MM.1S (cell line): ENCODE data around the gene CCSER1.

ENCODE experiments used
- DNase-seq: peaks from one replicate; pipeline ENCODE4 v3.0.0-alpha.2; 2015
- H2AFZ ChIP-seq: fragments of 300-600 bp; sonication (generic); 2 replicates; pipeline ENCODE4 v1.6.0; 2016; ENCODE audit warnings: antibody characterized with exemption, low read length
- H3F3A ChIP-seq: fragments of 300-600 bp; sonication (generic); 2 replicates; pipeline ENCODE4 v1.6.1; 2016; ENCODE audit warnings: mild to moderate bottlenecking, antibody characterized with exemption, low read length, moderate library complexity, mixed read lengths; ENCODE audit not compliant: insufficient read depth
- H3K27ac ChIP-seq: fragments of 300-600 bp; sonication (generic); 2 replicates; pipeline ENCODE4 v1.5.1; 2016; ENCODE audit warnings: mild to moderate bottlenecking, low read length
- H3K27me3 ChIP-seq: fragments of 300-600 bp; sonication (generic); replicated peaks from 2 replicates; pipeline ENCODE4 v1.6.0; 2016; ENCODE audit warnings: low read length; ENCODE audit not compliant: insufficient read depth
- H3K36me3 ChIP-seq: fragments of 300-600 bp; sonication (generic); replicated peaks from 2 replicates; pipeline ENCODE4 v1.6.1; 2016; ENCODE audit warnings: mild to moderate bottlenecking, low read length, mixed read lengths; ENCODE audit not compliant: insufficient read depth
- H3K4me1 ChIP-seq: fragments of 300-600 bp; sonication (generic); 2 replicates; pipeline ENCODE4 v1.6.1; 2016; ENCODE audit warnings: low read length, mixed read lengths
- H3K4me2 ChIP-seq: fragments of 300-600 bp; sonication (generic); 2 replicates; pipeline ENCODE4 v1.6.0; 2016; ENCODE audit warnings: low read depth, low read length
- H3K4me3 ChIP-seq: fragments of 300-600 bp; sonication (generic); 2 replicates; pipeline ENCODE4 v1.5.1; 2016; ENCODE audit warnings: low read length, mixed read lengths
- H3K79me2 ChIP-seq: fragments of 300-600 bp; sonication (generic); 2 replicates; pipeline ENCODE4 v1.6.1; 2016; ENCODE audit warnings: mixed run types, low read length, mixed read lengths
- H3K9ac ChIP-seq: fragments of 300-600 bp; sonication (generic); 2 replicates; pipeline ENCODE4 v1.6.1; 2016; ENCODE audit warnings: low read length, mixed read lengths
- H3K9me2 ChIP-seq: fragments of 300-600 bp; sonication (generic); replicated peaks from 2 replicates; pipeline ENCODE4 v1.6.1; 2016; ENCODE audit warnings: mild to moderate bottlenecking, low read length, mixed read lengths; ENCODE audit not compliant: insufficient read depth
- H3K9me3 ChIP-seq: fragments of 300-600 bp; sonication (generic); replicated peaks from 2 replicates; pipeline ENCODE4 v1.6.1; 2016; ENCODE audit warnings: mild to moderate bottlenecking, low read length, mixed read lengths; ENCODE audit not compliant: insufficient read depth
- H4K20me1 ChIP-seq: fragments of 300-600 bp; sonication (generic); 2 replicates; pipeline ENCODE4 v1.6.1; 2016; ENCODE audit warnings: mild to moderate bottlenecking, low read length, moderate library complexity, mixed read lengths; ENCODE audit not compliant: insufficient read depth
- CTCF ChIP-seq: fragments of 300-600 bp; sonication (generic); IDR thresholded peaks from 2 replicates; pipeline ENCODE4 v1.5.1; 2016; ENCODE audit warnings: antibody characterized with exemption, low read length, mixed read lengths
- EZH2 ChIP-seq: fragments of 300-600 bp; sonication (generic); optimal IDR thresholded peaks from 2 replicates; pipeline ENCODE3; 2017; ENCODE audit warnings: low read depth, mild to moderate bottlenecking, antibody characterized with exemption, low read length, mixed read lengths
- EZH2phosphoT487 ChIP-seq: fragments of 300-600 bp; sonication (generic); IDR thresholded peaks from 2 replicates; pipeline ENCODE4 v1.6.1; 2018; ENCODE audit warnings: antibody characterized with exemption, low read length

Gene CCSER1

GRCh38 chr4:90621080-90621479, 493.9 kb downstream of the CCSER1 start:
- H3K79me2 ChIP-seq, result no peaks in the 10 kb centered on the region
- no peak overlapping the region for H2AFZ ChIP-seq
- H3K9me2 ChIP-seq, result no peaks in the 10 kb centered on the region
- H4K20me1 ChIP-seq, result no peaks in the 10 kb centered on the region
- H3K9ac ChIP-seq, result no peak overlapping the region
- H3K36me3 ChIP-seq, result no peaks in the 10 kb centered on the region
- TF ChIP-seq CTCF (no peak), EZH2phosphoT487 (no peak), EZH2 (no peak)
- no peak overlapping the region for H3K4me3 ChIP-seq
- no peak overlapping the region for H3K27ac ChIP-seq
- H3K27me3 ChIP-seq, result no peaks in the 10 kb centered on the region
- no peaks in the 10 kb centered on the region for H3K4me1 ChIP-seq
- no peak for DNase-seq
- no peak overlapping the region for H3K4me2 ChIP-seq
- no peaks in the 10 kb centered on the region for H3F3A ChIP-seq
- H3K9me3 ChIP-seq, result no peaks in the 10 kb centered on the region; the same call in 1 of the 2 replicates

GRCh38 chr4:90624781-90625180, 497.6 kb downstream of the CCSER1 start:
- no peak overlapping the region for H3K4me3 ChIP-seq
- H3K4me2 ChIP-seq, result no peak overlapping the region
- TF ChIP-seq CTCF (no peak), EZH2 (no peak), EZH2phosphoT487 (no peak)
- no peaks in the 10 kb centered on the region for H3K36me3 ChIP-seq
- no peaks in the 10 kb centered on the region for H4K20me1 ChIP-seq
- no peak for DNase-seq
- no peaks in the 10 kb centered on the region; the same call in 1 of the 2 replicates for H3K9me3 ChIP-seq
- H2AFZ ChIP-seq, result no peak overlapping the region
- no peaks in the 10 kb centered on the region for H3K9me2 ChIP-seq
- H3F3A ChIP-seq, result no peaks in the 10 kb centered on the region
- no peaks in the 10 kb centered on the region for H3K27me3 ChIP-seq
- H3K4me1 ChIP-seq, result no peaks in the 10 kb centered on the region
- no peak overlapping the region for H3K27ac ChIP-seq
- H3K9ac ChIP-seq, result no peak overlapping the region
- H3K79me2 ChIP-seq, result no peaks in the 10 kb centered on the region

GRCh38 chr4:90641861-90642599, 514.8 kb downstream of the CCSER1 start:
- TF ChIP-seq EZH2 (no peak), CTCF (no peak), EZH2phosphoT487 (no peak)
- H3K4me1 ChIP-seq, result no peaks in the 10 kb centered on the region
- H3K9me2 ChIP-seq, result no peaks in the 10 kb centered on the region
- H4K20me1 ChIP-seq, result no peaks in the 10 kb centered on the region
- H3K27me3 ChIP-seq, result no peaks in the 10 kb centered on the region
- H3F3A ChIP-seq, result no peaks in the 10 kb centered on the region
- no peak overlapping the region for H3K4me3 ChIP-seq
- H3K9me3 ChIP-seq, result no peaks in the 10 kb centered on the region
- no peak overlapping the region for H3K27ac ChIP-seq
- no peaks in the 10 kb centered on the region for H3K79me2 ChIP-seq
- H2AFZ ChIP-seq, result no peak overlapping the region
- no peak for DNase-seq
- H3K4me2 ChIP-seq, result no peak overlapping the region
- H3K9ac ChIP-seq, result no peak overlapping the region
- no peaks in the 10 kb centered on the region for H3K36me3 ChIP-seq
